SK-N-SH treated with all-trans-retinoic acid at 6 μM for 48 hours (cell line): Measurements from ENCODE around the gene MRGPRG.

Experiments used
- ATAC-seq: fragments of 200-7000 bp; cut with Tn5 transposase; 3 replicates; pipeline ENCODE4 v1.9.1; 2020; ENCODE audit warnings: mild to moderate bottlenecking, moderate library complexity
- ARNTL ChIP-seq: fragments of 450-650 bp; formaldehyde crosslinking; IDR thresholded peaks from 2 replicates; pipeline ENCODE4 v1.5.0; 2020; ENCODE audit warnings: low read depth, mild to moderate bottlenecking, moderate library complexity, borderline replicate concordance
- BACH2 ChIP-seq: fragments of 250-450 bp; sonication (Bioruptor Pico); IDR thresholded peaks from 2 replicates; pipeline ENCODE4 v1.9.0; 2021; ENCODE audit warnings: mild to moderate bottlenecking, borderline replicate concordance
- CSDC2 ChIP-seq: fragments of 250-450 bp; sonication (Bioruptor Pico); IDR thresholded peaks from 2 replicates; pipeline ENCODE4 v1.5.0; 2020; ENCODE audit warnings: mild to moderate bottlenecking, moderate library complexity
- GLIS3 ChIP-seq: fragments of 250-450 bp; sonication (Bioruptor Pico); IDR thresholded peaks from 2 replicates; pipeline ENCODE4 v1.5.0; 2020; ENCODE audit warnings: mild to moderate bottlenecking, moderate library complexity
- ISL1 ChIP-seq: fragments of 250-450 bp; sonication (Bioruptor Pico); IDR thresholded peaks from 2 replicates; pipeline ENCODE4 v2.1.2; 2022; ENCODE audit warnings: mild to moderate bottlenecking, moderate library complexity
- OSR1 ChIP-seq: fragments of 250-450 bp; sonication (Bioruptor Pico); IDR thresholded peaks from 2 replicates; pipeline ENCODE4 v1.8.0; 2022; ENCODE audit warnings: moderate library complexity, mild to moderate bottlenecking, inconsistent platforms
- PPARA ChIP-seq: fragments of 250-450 bp; sonication (Bioruptor Pico); IDR thresholded peaks from 2 replicates; pipeline ENCODE4 v1.5.0; 2020; ENCODE audit warnings: mild to moderate bottlenecking, borderline replicate concordance
- RARB ChIP-seq: fragments of 250-450 bp; sonication (Bioruptor Pico); IDR thresholded peaks from 2 replicates; pipeline ENCODE4 v1.8.0; 2021; ENCODE audit warnings: mild to moderate bottlenecking, moderate library complexity
- TCF4 ChIP-seq: fragments of 250-450 bp; sonication (Bioruptor Pico); IDR thresholded peaks from 2 replicates; pipeline ENCODE4 v1.8.0; 2021; ENCODE audit warnings: mild to moderate bottlenecking, moderate library complexity, borderline replicate concordance
- TOX ChIP-seq: fragments of 250-450 bp; sonication (Bioruptor Pico); IDR thresholded peaks from 2 replicates; pipeline ENCODE4 v1.8.0; 2021; ENCODE audit warnings: mild to moderate bottlenecking, moderate library complexity, borderline replicate concordance
- TSHZ2 ChIP-seq: fragments of 250-450 bp; sonication (Bioruptor Pico); IDR thresholded peaks from 2 replicates; pipeline ENCODE4 v1.5.0; 2020; ENCODE audit warnings: mild to moderate bottlenecking, moderate library complexity
- ZC3H10 ChIP-seq: fragments of 250-450 bp; sonication (Bioruptor Pico); IDR thresholded peaks from 2 replicates; pipeline ENCODE4 v1.5.1; 2021; ENCODE audit warnings: mild to moderate bottlenecking, moderate library complexity
- ZFP3 ChIP-seq: fragments of 250-450 bp; sonication (Bioruptor Pico); IDR thresholded peaks from 2 replicates; pipeline ENCODE4 v1.5.0; 2020; ENCODE audit warnings: mild to moderate bottlenecking, moderate library complexity
- ZFP30 ChIP-seq: fragments of 450-650 bp; formaldehyde crosslinking; IDR thresholded peaks from 2 replicates; pipeline ENCODE4 v1.5.0; 2022; ENCODE audit warnings: mild to moderate bottlenecking, moderate library complexity
- ZNF565 ChIP-seq: fragments of 450-650 bp; formaldehyde crosslinking; conservative IDR thresholded peaks from 2 replicates; pipeline ENCODE4 v1.5.0; 2020; ENCODE audit warnings: low read depth, mild to moderate bottlenecking, moderate library complexity
- TF ChIP-seq, protein P1 (sequence below): fragments of 250-450 bp; sonication (Bioruptor Pico); IDR thresholded peaks from 2 replicates; pipeline ENCODE4 v1.8.0; 2021; ENCODE audit warnings: low read depth, mild to moderate bottlenecking, moderate library complexity, borderline replicate concordance
- TF ChIP-seq, protein P2 (sequence below): fragments of 250-450 bp; sonication (Bioruptor Pico); IDR thresholded peaks from 2 replicates; pipeline ENCODE4 v1.5.1; 2020; ENCODE audit warnings: low read depth, mild to moderate bottlenecking, moderate library complexity
- TF ChIP-seq, protein P3 (sequence below): fragments of 250-450 bp; sonication (Bioruptor Pico); IDR thresholded peaks from 2 replicates; pipeline ENCODE4 v1.8.0; 2020; ENCODE audit warnings: mild to moderate bottlenecking, moderate library complexity, borderline replicate concordance

Gene MRGPRG

GRCh38 chr11:3205261-3206155 is 13.1 kb downstream of the MRGPRG start (continued):
- no peak for TF ChIP-seq ISL1 (CRISPR knock-in tag)
- TF ChIP-seq ZFP30 (CRISPR knock-in tag), result no peak
- TF ChIP-seq, protein P1, sequence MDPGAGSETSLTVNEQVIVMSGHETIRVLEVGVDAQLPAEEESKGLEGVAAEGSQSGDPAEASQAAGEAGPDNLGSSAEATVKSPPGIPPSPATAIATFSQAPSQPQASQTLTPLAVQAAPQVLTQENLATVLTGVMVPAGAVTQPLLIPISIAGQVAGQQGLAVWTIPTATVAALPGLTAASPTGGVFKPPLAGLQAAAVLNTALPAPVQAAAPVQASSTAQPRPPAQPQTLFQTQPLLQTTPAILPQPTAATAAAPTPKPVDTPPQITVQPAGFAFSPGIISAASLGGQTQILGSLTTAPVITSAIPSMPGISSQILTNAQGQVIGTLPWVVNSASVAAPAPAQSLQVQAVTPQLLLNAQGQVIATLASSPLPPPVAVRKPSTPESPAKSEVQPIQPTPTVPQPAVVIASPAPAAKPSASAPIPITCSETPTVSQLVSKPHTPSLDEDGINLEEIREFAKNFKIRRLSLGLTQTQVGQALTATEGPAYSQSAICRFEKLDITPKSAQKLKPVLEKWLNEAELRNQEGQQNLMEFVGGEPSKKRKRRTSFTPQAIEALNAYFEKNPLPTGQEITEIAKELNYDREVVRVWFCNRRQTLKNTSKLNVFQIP (CRISPR knock-in tag), result no peak
- TF ChIP-seq, protein P2, sequence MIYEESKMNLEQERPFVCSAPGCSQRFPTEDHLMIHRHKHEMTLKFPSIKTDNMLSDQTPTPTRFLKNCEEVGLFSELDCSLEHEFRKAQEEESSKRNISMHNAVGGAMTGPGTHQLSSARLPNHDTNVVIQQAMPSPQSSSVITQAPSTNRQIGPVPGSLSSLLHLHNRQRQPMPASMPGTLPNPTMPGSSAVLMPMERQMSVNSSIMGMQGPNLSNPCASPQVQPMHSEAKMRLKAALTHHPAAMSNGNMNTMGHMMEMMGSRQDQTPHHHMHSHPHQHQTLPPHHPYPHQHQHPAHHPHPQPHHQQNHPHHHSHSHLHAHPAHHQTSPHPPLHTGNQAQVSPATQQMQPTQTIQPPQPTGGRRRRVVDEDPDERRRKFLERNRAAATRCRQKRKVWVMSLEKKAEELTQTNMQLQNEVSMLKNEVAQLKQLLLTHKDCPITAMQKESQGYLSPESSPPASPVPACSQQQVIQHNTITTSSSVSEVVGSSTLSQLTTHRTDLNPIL (CRISPR knock-in tag), result no peak
- no peak for TF ChIP-seq ZNF565
- TF ChIP-seq, all 23 proteins: peak for 0

DNA sequence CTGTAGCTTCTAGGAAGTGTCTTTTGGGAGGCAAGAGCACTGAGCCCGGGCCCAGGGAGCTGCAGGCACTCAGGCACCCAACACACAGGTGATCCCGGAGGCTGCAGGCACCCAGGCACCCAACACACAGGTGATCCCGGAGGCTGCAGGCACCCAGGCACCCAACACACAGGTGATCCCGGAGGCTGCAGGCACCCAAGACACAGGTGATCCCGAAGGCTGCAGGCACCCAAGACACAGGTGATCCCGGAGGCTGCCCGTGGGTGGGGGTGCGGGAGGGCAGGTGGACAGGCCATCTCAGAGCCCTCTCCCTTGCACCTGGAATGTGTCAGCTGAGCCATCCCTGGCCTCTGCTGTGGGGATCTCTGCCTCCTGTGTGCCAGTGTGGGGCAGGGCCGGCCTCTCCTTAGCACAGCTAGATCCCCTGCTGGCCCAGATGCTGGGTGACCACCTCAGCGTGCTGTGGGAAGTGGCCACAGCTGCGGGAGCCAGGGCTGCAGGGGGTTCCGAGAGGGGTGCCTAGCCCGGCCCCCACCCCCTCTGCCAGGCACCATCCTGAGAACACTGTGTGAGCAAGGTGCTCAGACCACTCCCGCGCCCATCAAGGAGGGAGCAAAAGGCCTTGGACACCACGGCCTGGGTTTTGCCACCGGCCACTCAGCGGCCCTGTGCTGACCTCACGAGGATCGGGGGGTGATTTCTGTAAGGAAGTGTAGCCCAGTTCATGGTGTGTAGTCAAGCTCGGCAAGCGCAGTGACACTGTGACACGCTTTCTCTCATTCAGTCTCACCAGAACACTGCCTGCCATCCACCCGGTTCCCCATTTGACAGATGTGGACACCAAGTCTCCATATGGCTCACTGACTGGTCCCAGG is 14.2 kb downstream of the MRGPRG start:
- no peak for ATAC-seq
- no peak for TF ChIP-seq ZNF565
- TF ChIP-seq, protein P3, sequence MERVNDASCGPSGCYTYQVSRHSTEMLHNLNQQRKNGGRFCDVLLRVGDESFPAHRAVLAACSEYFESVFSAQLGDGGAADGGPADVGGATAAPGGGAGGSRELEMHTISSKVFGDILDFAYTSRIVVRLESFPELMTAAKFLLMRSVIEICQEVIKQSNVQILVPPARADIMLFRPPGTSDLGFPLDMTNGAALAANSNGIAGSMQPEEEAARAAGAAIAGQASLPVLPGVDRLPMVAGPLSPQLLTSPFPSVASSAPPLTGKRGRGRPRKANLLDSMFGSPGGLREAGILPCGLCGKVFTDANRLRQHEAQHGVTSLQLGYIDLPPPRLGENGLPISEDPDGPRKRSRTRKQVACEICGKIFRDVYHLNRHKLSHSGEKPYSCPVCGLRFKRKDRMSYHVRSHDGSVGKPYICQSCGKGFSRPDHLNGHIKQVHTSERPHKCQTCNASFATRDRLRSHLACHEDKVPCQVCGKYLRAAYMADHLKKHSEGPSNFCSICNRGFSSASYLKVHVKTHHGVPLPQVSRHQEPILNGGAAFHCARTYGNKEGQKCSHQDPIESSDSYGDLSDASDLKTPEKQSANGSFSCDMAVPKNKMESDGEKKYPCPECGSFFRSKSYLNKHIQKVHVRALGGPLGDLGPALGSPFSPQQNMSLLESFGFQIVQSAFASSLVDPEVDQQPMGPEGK (CRISPR knock-in tag), result no peak
- TF ChIP-seq ZC3H10, result no peak
- no peak for TF ChIP-seq BACH2
- TF ChIP-seq ZFP30 (CRISPR knock-in tag), result no peak
- no peak for TF ChIP-seq TOX (CRISPR knock-in tag)
- no peak for TF ChIP-seq OSR1
- no peak for TF ChIP-seq PPARA (CRISPR knock-in tag)
- TF ChIP-seq ISL1 (CRISPR knock-in tag), result no peak
- no peak for TF ChIP-seq GLIS3 (CRISPR knock-in tag)
- TF ChIP-seq CSDC2 (CRISPR knock-in tag), result no peak
- no peak for TF ChIP-seq ARNTL (CRISPR knock-in tag)
- TF ChIP-seq ZFP3 (CRISPR knock-in tag), result no peak
- TF ChIP-seq TCF4, result no peak
- TF ChIP-seq RARB (CRISPR knock-in tag), result no peak
- TF ChIP-seq, protein P1 (CRISPR knock-in tag), result no peak
- no peak for TF ChIP-seq TSHZ2 (CRISPR knock-in tag)
